GM23248 (cell line): ENCODE results near the gene CCNG2.

Experiments used
- EZH2 ChIP-seq: fragments of 200-600 bp; sonication (generic); IDR thresholded peaks from 2 replicates; pipeline ENCODE4 v1.6.1; 2018; ENCODE audit warnings: antibody characterized with exemption, mild to moderate bottlenecking; ENCODE audit not compliant: insufficient read depth, poor library complexity, severe bottlenecking
- EZH2phosphoT487 ChIP-seq: fragments of 200-600 bp; sonication (generic); IDR thresholded peaks from 2 replicates; pipeline ENCODE4 v1.6.1; 2018; ENCODE audit warnings: antibody characterized with exemption, moderate library complexity, mild to moderate bottlenecking, low read depth; ENCODE audit not compliant: insufficient read depth

DNA sequence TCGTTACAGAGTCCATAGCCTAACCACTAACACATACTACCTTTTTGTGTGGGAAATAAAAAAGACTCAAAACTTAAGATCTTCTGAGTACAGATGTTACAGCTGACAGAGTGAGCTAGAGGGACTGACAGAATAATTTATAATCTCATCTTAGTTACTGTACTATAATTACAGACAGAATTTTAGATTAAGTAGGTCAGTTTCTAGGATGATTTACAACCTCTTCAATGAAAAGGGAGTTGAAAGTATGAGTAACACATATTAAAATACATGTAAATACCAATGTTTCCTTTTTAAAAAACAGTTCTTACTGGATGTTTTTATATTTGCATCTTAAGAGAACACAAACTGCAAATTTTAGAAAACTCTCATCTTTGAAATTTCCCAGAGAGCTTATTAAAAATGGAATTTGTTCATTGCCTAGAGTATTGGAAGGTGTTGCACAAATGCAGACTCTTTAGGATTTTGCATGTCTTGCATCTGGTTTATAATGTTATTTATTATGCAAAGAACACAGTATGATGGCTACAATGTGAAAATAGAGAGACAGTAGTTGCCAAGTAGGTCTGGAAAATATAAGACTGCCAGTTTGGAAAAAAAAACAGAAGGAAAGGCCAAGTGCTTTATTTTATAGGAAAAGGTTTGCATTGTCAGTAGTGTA lies 24.2 kb upstream of the CCNG2 start:
- TF ChIP-seq EZH2phosphoT487 (no peak), EZH2 (no peak)
